OCI-LY7 (cell line): ENCODE results near the gene ARL15. TPM values are rescaled to one million over a fixed set of nuclear protein-coding genes. Genes with fewer than 3 reads are reported as not detected.
A peak's percentile ranks its signal among the peaks of the same experiment; 100 is the strongest.
"Not testable (repeated sequence)": the region's sequence is repeated elsewhere in the genome, so short reads cannot be mapped to it uniquely, and the experiment has no call there.

Source experiments
- Bru-seq: library from RNA; stranded (reverse); fragments of 400-500 nt; gene quantifications from one replicate; lab custom pipeline; 2021; lab: Mats Ljungman, UMichigan
- BruChase-seq, 2 experiments: library from RNA; stranded (reverse); fragments of 400-500 nt; gene quantifications; one replicate each; lab custom pipeline; 2021; lab: Mats Ljungman, UMichigan
- BruUV-seq: library from RNA; stranded (reverse); fragments of 400-500 nt; replicated peaks from 2 replicates; lab custom pipeline; 2021; lab: Mats Ljungman, UMichigan
- CTCF ChIA-PET: fragments of 300-600 bp; sonication (Branson Sonifier 250); formaldehyde crosslinking; loops from one replicate; lab custom pipeline; 2022; ENCODE audit warnings: antibody characterized with exemption; ENCODE audit not compliant: unreplicated experiment; lab: Charles Lee
- POLR2A ChIA-PET: fragments of 300-600 bp; sonication (Branson Sonifier 250); formaldehyde crosslinking; loops from one replicate; lab custom pipeline; 2022; ENCODE audit warnings: antibody characterized with exemption; lab: Charles Lee
- DNase-seq: peaks from one replicate; pipeline ENCODE4 v3.0.0-alpha.2; 2015; ENCODE audit warnings: low spot score
- H2AFZ ChIP-seq: fragments of 200-600 bp; sonication (generic), shearing (Covaris generic); 2 replicates; pipeline ENCODE4 v1.6.1; 2014; ENCODE audit warnings: mild to moderate bottlenecking, antibody characterized with exemption, low read length, moderate library complexity
- H3K27ac ChIP-seq: fragments of 200-600 bp; sonication (generic); 2 replicates; pipeline ENCODE4 v1.5.1; 2014; ENCODE audit warnings: mixed run types, low read depth, mild to moderate bottlenecking, moderate library complexity, low read length, inconsistent platforms; ENCODE audit not compliant: poor library complexity, severe bottlenecking
- H3K36me3 ChIP-seq: fragments of 200-600 bp; sonication (generic); 2 replicates; pipeline ENCODE4 v1.6.1; 2014; ENCODE audit warnings: mild to moderate bottlenecking, antibody characterized with exemption, low read length, moderate library complexity, mixed read lengths; ENCODE audit not compliant: insufficient read depth
- H3K4me1 ChIP-seq: fragments of 200-600 bp; sonication (generic); 2 replicates; pipeline ENCODE4 v1.5.1; 2014; ENCODE audit warnings: mild to moderate bottlenecking, low read length; ENCODE audit not compliant: insufficient read depth, poor library complexity, severe bottlenecking
- H3K4me2 ChIP-seq: fragments of 200-600 bp; sonication (generic); 2 replicates; pipeline ENCODE4 v1.6.1; 2014; ENCODE audit warnings: mild to moderate bottlenecking, low read length
- H3K4me3 ChIP-seq: fragments of 200-600 bp; sonication (generic); 2 replicates; pipeline ENCODE4 v1.5.1; 2014; ENCODE audit warnings: mild to moderate bottlenecking, low read depth, low read length; ENCODE audit not compliant: poor library complexity, severe bottlenecking
- H3K79me2 ChIP-seq: fragments of 200-600 bp; sonication (generic); 2 replicates; pipeline ENCODE4 v1.6.1; 2016; ENCODE audit warnings: low read depth, mild to moderate bottlenecking, low read length, moderate library complexity, mixed read lengths; ENCODE audit not compliant: insufficient read depth
- H3K9me2 ChIP-seq: fragments of 200-600 bp; sonication (generic); 2 replicates; pipeline ENCODE4 v1.6.1; 2016; ENCODE audit warnings: mild to moderate bottlenecking, low read length, mixed read lengths; ENCODE audit not compliant: insufficient read depth
- H3K9me3 ChIP-seq: fragments of 200-600 bp; sonication (generic); 2 replicates; pipeline ENCODE4 v1.6.1; 2014; ENCODE audit warnings: mild to moderate bottlenecking, mixed run types, low read length, mixed read lengths
- H4K20me1 ChIP-seq: fragments of 200-600 bp; sonication (generic); 2 replicates; pipeline ENCODE4 v1.6.1; 2014; ENCODE audit warnings: mild to moderate bottlenecking, antibody characterized with exemption, low read length, moderate library complexity, mixed read lengths; ENCODE audit not compliant: insufficient read depth
- EZH2phosphoT487 ChIP-seq: fragments of 200-600 bp; sonication (generic); IDR thresholded peaks from 2 replicates; pipeline ENCODE4 v1.6.1; 2018; ENCODE audit warnings: low read depth, borderline replicate concordance, mild to moderate bottlenecking, mixed run types, antibody characterized with exemption, low read length, moderate library complexity, mixed read lengths
- intact Hi-C: fragments of 100-400 bp; cut with micrococcal nuclease; formaldehyde crosslinking; loops from one replicate; pipeline ENCODE4 v1.10.0; 2022; ENCODE audit not compliant: unreplicated experiment
- long read RNA-seq: library from polyadenylated mRNA; stranded (forward); transcript quantifications from one replicate; pipeline ENCODE4 v2.0.0, GENCODE V29; 2022
- total RNA-seq, 2 experiments: library from RNA; depleted of rRNA in 1 of 2; stranded (reverse); fragments of >200 nt in 1 of 2; shearing (Covaris generic) in 1 of 2; gene quantifications; 2 replicates each; pipeline ENCODE4 v1.2.3, GENCODE V29; 2014 to 2022
- TF ChIP-seq, protein P1 (sequence below): fragments of 200-600 bp; sonication (generic); conservative IDR thresholded peaks from 2 replicates; pipeline ENCODE4 v1.5.1; 2014; ENCODE audit warnings: mild to moderate bottlenecking, antibody characterized with exemption, low read length, moderate library complexity, mixed read lengths

ARL15 gene
- total RNA-seq (2014; rRNA removed; shearing (Covaris generic)) (24.4 and 27.7 TPM in 2 replicates), total RNA-seq (2022) (18.8 and 20.3 TPM in 2 replicates), Bru-seq, nascent RNA (percentile 73 among the genes with signal in this experiment), BruChase-seq, experiment 1, labeled RNA remaining after a 6-hour chase (percentile 76 among the genes with signal in this experiment), BruChase-seq, experiment 2, labeled RNA remaining after a 2-hour chase (percentile 76 among the genes with signal in this experiment)
- long read RNA-seq, partial matches to known transcripts = 0 of 7 reads
- long read RNA-seq, other reads (novel, unspliced or antisense) = 5 of 7 reads

- Histone ChIP-seq H2AFZ (peak within 1 kb of the TSS; percentile 94), H3K4me2 (peak within 1 kb of the TSS; percentile 100), H3K79me2 (no peaks in the 10 kb centered on the region), H4K20me1 (peaks cover 15% of the 10 kb centered on the region), H3K4me1 (peaks cover 20% of the 10 kb centered on the region), H3K4me3 (peak within 1 kb of the TSS; percentile 81), H3K9me2 (no peaks in the 10 kb centered on the region), H3K36me3 (no peaks in the 10 kb centered on the region), H3K27ac (peak within 1 kb of the TSS; percentile 41), H3K9me3 (no peaks in the 10 kb centered on the region)
- DNase-seq = peak; percentile 97
- TF ChIP-seq EZH2phosphoT487 = no peak
- TF ChIP-seq, protein P1, sequence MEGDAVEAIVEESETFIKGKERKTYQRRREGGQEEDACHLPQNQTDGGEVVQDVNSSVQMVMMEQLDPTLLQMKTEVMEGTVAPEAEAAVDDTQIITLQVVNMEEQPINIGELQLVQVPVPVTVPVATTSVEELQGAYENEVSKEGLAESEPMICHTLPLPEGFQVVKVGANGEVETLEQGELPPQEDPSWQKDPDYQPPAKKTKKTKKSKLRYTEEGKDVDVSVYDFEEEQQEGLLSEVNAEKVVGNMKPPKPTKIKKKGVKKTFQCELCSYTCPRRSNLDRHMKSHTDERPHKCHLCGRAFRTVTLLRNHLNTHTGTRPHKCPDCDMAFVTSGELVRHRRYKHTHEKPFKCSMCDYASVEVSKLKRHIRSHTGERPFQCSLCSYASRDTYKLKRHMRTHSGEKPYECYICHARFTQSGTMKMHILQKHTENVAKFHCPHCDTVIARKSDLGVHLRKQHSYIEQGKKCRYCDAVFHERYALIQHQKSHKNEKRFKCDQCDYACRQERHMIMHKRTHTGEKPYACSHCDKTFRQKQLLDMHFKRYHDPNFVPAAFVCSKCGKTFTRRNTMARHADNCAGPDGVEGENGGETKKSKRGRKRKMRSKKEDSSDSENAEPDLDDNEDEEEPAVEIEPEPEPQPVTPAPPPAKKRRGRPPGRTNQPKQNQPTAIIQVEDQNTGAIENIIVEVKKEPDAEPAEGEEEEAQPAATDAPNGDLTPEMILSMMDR = no peak
- BruUV-seq = TSS peak; percentile 97
- ChIA-PET POLR2A (interaction anchor here (0.6 to 3.0 kb wide), 16 partner anchors 9 to 908 kb away, joined by 3 to 19 read pairs (median 4); no protein-coding TSS in a partner anchor), CTCF (interaction anchor here (0.6 kb wide), 1 partner anchor 10 kb away, joined by 6 read pairs; no protein-coding TSS in a partner anchor)
- intact Hi-C loops = loop anchor here (2.0 to 5.0 kb wide), 3 partner anchors 68 to 177 kb away; no protein-coding TSS in a partner anchor
These were observed at the start of gene ARL15 for GRCh38 chr5:54310433-54311175. Gene ARL15 (minus strand): TSS chr5:54310573.

DNA sequence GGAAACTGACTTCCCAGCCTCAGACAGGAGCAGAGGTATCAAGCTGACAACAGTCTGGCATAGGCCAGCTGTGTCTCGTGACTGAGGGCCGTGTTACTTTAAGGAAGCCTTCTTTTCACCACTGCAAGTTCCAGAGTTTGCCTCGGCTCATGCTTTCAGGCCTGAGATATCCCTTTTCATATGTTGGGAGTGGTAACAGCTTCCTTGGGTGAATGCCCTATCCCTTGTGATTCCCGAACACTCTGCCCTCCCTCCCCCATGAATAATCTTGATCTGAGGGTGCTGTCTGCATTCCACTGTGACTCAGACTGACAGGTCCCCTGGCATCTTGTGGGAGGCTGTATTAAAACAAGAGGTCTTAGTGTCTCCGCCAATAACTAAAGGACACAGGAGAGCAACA, 49.7 kb upstream of the ARL15 start:
- no peak overlapping the region for H3K4me2 ChIP-seq
- ChIA-PET POLR2A (interaction anchor here (0.6 kb wide), 1 partner anchor 128 kb away, joined by 5 read pairs; no protein-coding TSS in a partner anchor), CTCF (no interaction called here)
- H3K4me1 ChIP-seq = no peaks in the 10 kb centered on the region
- DNase-seq = no peak
- no peak overlapping the region for H3K4me3 ChIP-seq
- H3K9me3 ChIP-seq = no peaks in the 10 kb centered on the region
- H3K79me2 ChIP-seq = no peaks in the 10 kb centered on the region
- no peak for TF ChIP-seq EZH2phosphoT487
- BruUV-seq = no TSS peak
- H3K36me3 ChIP-seq = no peaks in the 10 kb centered on the region
- H3K9me2 ChIP-seq = no peaks in the 10 kb centered on the region
- H2AFZ ChIP-seq = no peak overlapping the region
- intact Hi-C loops = no loop called here
- H3K27ac ChIP-seq = no peak overlapping the region
- H4K20me1 ChIP-seq = no peaks in the 10 kb centered on the region

DNA sequence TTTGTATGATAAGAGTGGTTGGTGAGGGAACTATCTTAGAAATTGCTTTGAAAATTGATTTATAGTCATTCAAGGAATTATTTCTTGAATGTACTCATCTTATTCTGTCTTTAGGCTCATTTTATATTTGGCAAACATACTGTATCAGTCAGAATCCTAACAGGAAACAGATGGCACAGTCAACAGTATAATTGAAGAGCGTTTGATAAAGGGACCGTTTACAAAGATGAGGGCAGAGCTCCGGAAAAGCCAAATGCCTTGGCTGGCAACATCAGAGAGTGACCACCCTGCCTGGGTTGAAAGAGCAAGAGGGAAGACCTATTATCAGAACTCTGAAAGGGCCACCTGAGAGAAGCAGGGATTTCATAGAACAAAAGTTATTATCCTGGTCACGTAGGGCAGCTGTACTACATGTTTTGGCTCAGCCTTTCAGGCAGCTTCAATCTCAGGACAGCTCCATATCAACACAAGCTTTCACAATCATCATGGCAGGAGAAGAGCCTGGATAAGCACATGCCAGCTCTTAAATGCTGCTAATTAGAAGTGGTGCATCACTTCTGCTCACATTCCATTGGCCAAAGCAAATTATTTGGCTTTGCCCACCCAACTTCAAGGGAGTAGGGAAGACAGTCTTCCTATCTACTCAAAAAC, 47.2 kb upstream of the ARL15 start:
- Histone ChIP-seq H4K20me1 (no peaks in the 10 kb centered on the region), H3K9me3 (0 out of 2 replicates have a peak, but pooled peaks cover 5% of the 10 kb centered on the region), H3K36me3 (no peaks in the 10 kb centered on the region), H3K79me2 (no peaks in the 10 kb centered on the region), H3K9me2 (no peaks in the 10 kb centered on the region), H2AFZ (no peak overlapping the region), H3K4me3 (no peak overlapping the region), H3K27ac (no peak overlapping the region), H3K4me1 (no peaks in the 10 kb centered on the region), H3K4me2 (no peak overlapping the region)
- intact Hi-C loops = no loop called here
- CTCF ChIA-PET = no interaction called here
- POLR2A ChIA-PET = no interaction called here
- BruUV-seq = no TSS peak
- no peak for DNase-seq
- no peak for TF ChIP-seq EZH2phosphoT487
- TF ChIP-seq, protein P1 = no peak

DNA sequence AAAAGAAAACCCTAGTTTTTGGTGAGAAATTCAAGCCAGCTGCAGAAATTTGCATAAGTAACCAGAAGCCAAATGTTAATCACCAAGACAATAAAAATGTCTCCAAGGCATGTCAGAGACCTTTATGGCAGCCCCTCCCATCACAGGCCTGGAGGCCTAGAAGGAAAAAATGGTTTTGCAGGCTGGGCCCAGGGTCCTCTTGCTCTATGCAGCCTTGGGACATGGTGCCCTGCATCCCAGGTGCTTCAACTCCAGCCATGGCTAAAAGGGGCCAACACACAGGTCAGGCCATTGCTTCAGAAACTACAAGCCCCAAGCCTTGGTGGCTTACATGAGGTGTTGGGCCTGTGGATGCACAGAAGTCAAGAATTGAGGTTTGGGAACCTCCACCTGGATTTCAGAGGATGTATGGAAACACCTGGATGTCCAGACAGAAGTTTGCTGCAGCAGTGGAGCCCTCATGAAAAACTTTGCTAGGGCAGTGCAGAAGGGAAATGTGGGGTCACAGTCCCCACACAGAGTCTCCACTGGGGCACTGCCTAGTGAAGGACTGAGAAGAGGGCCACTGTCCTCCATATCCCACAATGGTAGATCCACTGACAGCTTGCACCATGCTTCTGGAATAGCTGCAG, 43.7 kb upstream of the ARL15 start:
- H3K36me3 ChIP-seq, H2AFZ ChIP-seq, H3K27ac ChIP-seq, intact Hi-C loops, POLR2A ChIA-PET, H3K79me2 ChIP-seq, H3K9me3 ChIP-seq, H3K9me2 ChIP-seq, H3K4me2 ChIP-seq, CTCF ChIA-PET, BruUV-seq, H3K4me1 ChIP-seq, DNase-seq, H4K20me1 ChIP-seq, H3K4me3 ChIP-seq: not testable (repeated sequence)
